ENCODE measurements around the gene GMPR2. TPM values are rescaled to one million over a fixed set of nuclear protein-coding genes. Genes with fewer than 3 reads are reported as not detected.

GMPR2 gene
- total and polyA plus RNA-seq, 2 of the 4 experiments (the other 2 are of a cell fraction) = 63.7 to 92.5 TPM

GRCh38 chr14:24266344-24267244, 33.9 kb downstream of the GMPR2 start:
- CTCF ChIA-PET = no interaction called here
- H3K4me3 ChIP-seq (ENCODE audit: insufficient read depth, low read depth, low read length) = no peak overlapping the region
- no peak for ATAC-seq (ENCODE audit: low read depth)
- TF ChIP-seq CTCF (conservative IDR thresholded peaks at IDR 0.05; ENCODE audit: low read depth, low read length) (no peak), USF2 (IDR thresholded peaks at IDR 0.05; ENCODE audit: low read depth, low read length) (no peak), POLR2A (IDR thresholded peaks at IDR 0.05; ENCODE audit: low read depth, low read length) (no peak), RCOR1 (IDR thresholded peaks at IDR 0.05; ENCODE audit: insufficient replicate concordance, low read length) (no peak), CHD1 (IDR thresholded peaks at IDR 0.05; ENCODE audit: low read depth, low read length) (no peak), MAFK (IDR thresholded peaks at IDR 0.05; ENCODE audit: low read depth, low read length) (no peak), RAD21 (IDR thresholded peaks at IDR 0.05; ENCODE audit: low read length) (no peak), CEBPB (IDR thresholded peaks at IDR 0.05; ENCODE audit: low read depth, low read length) (no peak), SMC3 (IDR thresholded peaks at IDR 0.05; ENCODE audit: low read depth, low read length) (no peak), ELK1 (IDR thresholded peaks at IDR 0.05; ENCODE audit: borderline replicate concordance, low read depth, low read length) (no peak), RFX5 (IDR thresholded peaks at IDR 0.05; ENCODE audit: low read depth, low read length) (no peak), MXI1 (IDR thresholded peaks at IDR 0.05; ENCODE audit: borderline replicate concordance, low read depth, low read length) (no peak), NFE2L2 (IDR thresholded peaks at IDR 0.05; ENCODE audit: low read depth, low read length) (no peak), FOS (IDR thresholded peaks at IDR 0.05; ENCODE audit: low read depth, low read length) (no peak), MAZ (IDR thresholded peaks at IDR 0.05; ENCODE audit: borderline replicate concordance, low read depth, low read length) (no peak)

More at GRCh38 chr14:24266344-24267244, 33.9 kb downstream of the GMPR2 start:
- Histone ChIP-seq H3K9ac (ENCODE audit: low read depth, low read length) (no peak overlapping the region), H3K23ac (ENCODE audit: low read depth, low read length) (no peak overlapping the region), H3K27me3 (ENCODE audit: control insufficient read depth, insufficient read depth, low read length) (no peaks in the 10 kb centered on the region), H3K4ac (ENCODE audit: low read depth, low read length) (no peak overlapping the region), H3K9me1 (ENCODE audit: insufficient read depth, low read length) (0 out of 2 replicates have a peak, but pooled peaks cover 1% of the 10 kb centered on the region), H4K91ac (ENCODE audit: insufficient read depth, low read depth, low read length) (no peak overlapping the region), H3K4me1 (ENCODE audit: control insufficient read depth, insufficient read depth, low read length) (0 out of 2 replicates have a peak, but pooled peaks cover 3% of the 10 kb centered on the region), H3K9me3 (ENCODE audit: control insufficient read depth, insufficient read depth, low read length) (no peaks in the 10 kb centered on the region), H2BK120ac (ENCODE audit: low read depth, low read length) (no peak overlapping the region), H2BK15ac (ENCODE audit: low read depth, low read length) (no peak overlapping the region), H2AK5ac (ENCODE audit: low read depth, low read length) (no peak overlapping the region), H3K27ac (ENCODE audit: insufficient read depth, low read length) (no peak overlapping the region), H2BK5ac (ENCODE audit: low read depth, low read length, poor library complexity, severe bottlenecking) (no peak overlapping the region), H3K18ac (ENCODE audit: low read depth, low read length) (no peak overlapping the region), H4K5ac (ENCODE audit: low read depth, low read length) (no peak overlapping the region), H3K36me3 (ENCODE audit: control insufficient read depth, insufficient read depth, low read length) (peaks cover 29% of the 10 kb centered on the region), H4K20me1 (ENCODE audit: insufficient read depth, low read length) (no peaks in the 10 kb centered on the region), H2BK20ac (ENCODE audit: low read depth, low read length) (no peak overlapping the region), H2AK9ac (replicated peaks; ENCODE audit: low read depth, low read length, poor library complexity) (peak overlapping the region; percentile 47), H4K8ac (ENCODE audit: low read depth in 2 of 2, low read length in 2 of 2) (no peak overlapping the region), H3K14ac (replicated peaks; ENCODE audit: low read depth, low read length) (no peak overlapping the region), H2AFZ (replicated peaks; ENCODE audit: low read length, poor library complexity) (no peak overlapping the region), H3K79me1 (ENCODE audit: low read depth in 1 of 2, low read length in 2 of 2) (peaks cover under 1 to 11% of the 10 kb centered on the region in 2 experiments), H3K56ac (ENCODE audit: extremely low read depth, insufficient read depth, low read length) (no peak overlapping the region), H3K4me2 (ENCODE audit: low read depth, low read length) (no peak overlapping the region)
- POLR2A ChIA-PET (ENCODE audit: unreplicated experiment) = no interaction called here
- BruUV-seq (replicated peaks) = no TSS peak
- intact Hi-C loops (cut with micrococcal nuclease) (no loop called here), in situ Hi-C loops (cut with MboI; ENCODE audit: low sequenced_read_pairs) (no loop called here), dilution Hi-C loops (cut with HindIII; ENCODE audit: low sequenced_read_pairs, unreplicated experiment) (no loop called here)
- no peak for DNase-seq
- WGBS, 2 experiments (ENCODE audit: extremely low coverage in 2 of 2, insufficient read length in 1 of 2) = 85% methylated on average over 7 of the region's 18 CpGs; no CpG with 5 or more reads in 1 of the 2 experiments

Data from IMR-90 (cell line).